Right lobe of liver (tissue), 6 donors: ENCODE results near the gene ZKSCAN7. TPM values are rescaled to one million over a fixed set of nuclear protein-coding genes. Genes with fewer than 3 reads are reported as not detected.

ENCODE experiments used
- ATAC-seq, 4 donors: fragments of 200-7000 bp; cut with Tn5 transposase; one replicate each; pipeline ENCODE4 v1.9.1; 2020; ENCODE audit warnings: mild to moderate bottlenecking in 4 of 4, moderate library complexity in 4 of 4
- DNase-seq, 3 donors: peaks; one replicate each; pipeline ENCODE4 v3.0.0-alpha.2; 2020
- H3K27ac ChIP-seq, 3 donors: fragments of 200-600 bp; one replicate each; pipeline ENCODE4 v1.8.0; 2022
- H3K27me3 ChIP-seq, 2 donors: fragments of 200-600 bp; one replicate each; pipeline ENCODE4 v1.8.0; 2022
- H3K36me3 ChIP-seq, 4 donors: fragments of 200-600 bp; sonication (generic) in 1 of 4; one replicate each; pipeline versions ENCODE4 v1.5.1 to v1.8.0; 2017 to 2022; ENCODE audit warnings: control low read depth in 1 of 4
- H3K4me1 ChIP-seq, 4 donors: fragments of 200-600 bp; sonication (generic) in 1 of 4; one replicate each; pipeline versions ENCODE4 v1.5.1 to v1.8.0; 2017 to 2022; ENCODE audit warnings: control low read depth in 1 of 4
- H3K4me3 ChIP-seq, 3 donors: fragments of 200-600 bp; one replicate each; pipeline ENCODE4 v1.8.0; 2022
- H3K9me3 ChIP-seq, 4 donors: fragments of 200-600 bp; sonication (generic) in 1 of 4; one replicate each; pipeline versions ENCODE4 v1.5.1 to v1.8.0; 2017 to 2022; ENCODE audit warnings: control low read depth in 1 of 4
- CTCF ChIP-seq, 4 donors: fragments of 200-600 bp in 3 of 4; fragments of 450-650 bp in 1 of 4; IDR thresholded peaks; one replicate each; pipeline versions ENCODE4 v1.5.1 to v1.8.0; 2016 to 2022; ENCODE audit warnings: antibody characterized with exemption in 4 of 4, mild to moderate bottlenecking in 2 of 4
- POLR2A ChIP-seq: fragments of 450-650 bp; IDR thresholded peaks from one replicate; pipeline ENCODE4 v1.6.1; 2017; ENCODE audit warnings: antibody characterized with exemption, mild to moderate bottlenecking
- WGBS: methylation state at CpG from one replicate; pipeline ENCODE4 v1.1.6; 2018; ENCODE audit warnings: low coverage, low lambda C conversion rate; ENCODE audit not compliant: insufficient coverage; ENCODE audit errors: missing lambda C conversion rate; 5-methylcytosine and 5-hydroxymethylcytosine counted together
- intact Hi-C, 2 donors: fragments of 100-400 bp; cut with DNase I; formaldehyde crosslinking; loops; one replicate each; pipeline versions ENCODE4 v1.11.2 to v1.14.1; 2022
- long read RNA-seq: library from polyadenylated mRNA; unstranded; transcript quantifications from one replicate; pipeline ENCODE4 v2.0.0, GENCODE V29; 2019
- total RNA-seq, 6 experiments: library from RNA; depleted of rRNA in 2 of 6; stranded (reverse); fragments of >200 nt in 2 of 6; fragmentation: NEBNext Ultra II Directional in 3 of 6; extraction: Animal tissue kit (Norgen Biotek cat#: 25700) in 3 of 6; gene quantifications; one replicate each; pipeline versions ENCODE4 v1.1.0 to v1.2.4, GENCODE V29; 2016 to 2023
- donor health status: DM: no; HTN: yes; CAD: no.
- donor health status: DM: no; HTN: no; CAD: no.
- donor health status: DM: no; HTN: no; CAD: no.
- donor health status: DM: no; HTN: yes; CAD: no.
- donor health status: DM: no; HTN: yes; CAD: no.

Gene ZKSCAN7
- total RNA-seq = 1 to 10 TPM; 1.2 to 2.5 (median 1.4) TPM
- long read RNA-seq, partial matches to known transcripts = 0 of 2 reads
- long read RNA-seq, other reads (novel, unspliced or antisense) = 1 of 2 reads

- H3K27me3 ChIP-seq = no peaks in the 10 kb centered on the region
- H3K27ac ChIP-seq = peak within 1 kb of the TSS in 1 of 3 donors; percentile 61
- ATAC-seq = peak; percentile 78 to 89 (median 85)
- peak within 1 kb of the TSS; percentile 57 to 82 (median 61) for H3K4me3 ChIP-seq
- peak in 2 of 4 donors; percentile 14 to 18 for TF ChIP-seq CTCF (IDR thresholded peaks at IDR 0.05)
- TF ChIP-seq POLR2A = peak; percentile 11
- 5% methylated on average over 37 of the region's 68 CpGs for WGBS
- DNase-seq = peak; percentile 48 to 68 (median 68)
- intact Hi-C loops = no loop called here
- no peaks in the 10 kb centered on the region for H3K36me3 ChIP-seq
- no peaks in the 10 kb centered on the region for H3K9me3 ChIP-seq
- no peaks in the 10 kb centered on the region for H3K4me1 ChIP-seq
These were observed at the start of gene ZKSCAN7 for GRCh38 chr3:44554626-44555592. Gene ZKSCAN7, plus strand, starts transcription at chr3:44555193. Its CDS starts 1,855 bp downstream, at chr3:44557048.

- no peak overlapping the region for H3K27ac ChIP-seq
- no peak for ATAC-seq
These were observed 48.4 kb upstream of the ZKSCAN7 start for GRCh38 chr3:44506556-44506955.

GRCh38 chr3:44506961-44507360 lies 48.0 kb upstream of the ZKSCAN7 start:
- H3K4me3 ChIP-seq = no peak overlapping the region
- ATAC-seq (no peak), DNase-seq (no peak)
- no peak for TF ChIP-seq CTCF (IDR thresholded peaks at IDR 0.05)
- no peak for TF ChIP-seq POLR2A
- no peaks in the 10 kb centered on the region for H3K27me3 ChIP-seq
- peaks cover 0 to 5% (median 2%) of the 10 kb centered on the region in 4 donors for H3K4me1 ChIP-seq
- intact Hi-C loops = no loop called here
- no peak overlapping the region for H3K27ac ChIP-seq
- peaks cover 0 to 15% (median 0%) of the 10 kb centered on the region in 4 donors for H3K9me3 ChIP-seq
- peaks cover 0 to 5% (median under 1%) of the 10 kb centered on the region in 4 donors for H3K36me3 ChIP-seq
- WGBS = 86% methylated on average over 5 of the region's 5 CpGs

More at GRCh38 chr3:44506556-44506955, 48.4 kb upstream of the ZKSCAN7 start:
- H3K36me3 ChIP-seq = peaks cover 0 to 6% (median 3%) of the 10 kb centered on the region in 4 donors
- no peak for TF ChIP-seq CTCF (IDR thresholded peaks at IDR 0.05)
- TF ChIP-seq POLR2A = no peak
- intact Hi-C loops = no loop called here
- no peak for DNase-seq
- no peak overlapping the region for H3K4me3 ChIP-seq
- H3K27me3 ChIP-seq = no peaks in the 10 kb centered on the region
- H3K4me1 ChIP-seq = peaks cover 0 to 5% (median 2%) of the 10 kb centered on the region in 4 donors
- 86% methylated on average over 3 of the region's 3 CpGs for WGBS
- peaks cover 0 to 19% (median 0%) of the 10 kb centered on the region in 4 donors for H3K9me3 ChIP-seq

GRCh38 chr3:44509393-44509921 lies 45.5 kb upstream of the ZKSCAN7 start:
- intact Hi-C loops = no loop called here
- DNase-seq (no peak), ATAC-seq (no peak)
- TF ChIP-seq POLR2A (no peak), CTCF (IDR thresholded peaks at IDR 0.05) (no peak)
- H3K9me3 ChIP-seq = peaks cover 0 to 9% (median 0%) of the 10 kb centered on the region in 4 donors
- H3K27ac ChIP-seq = peak overlapping the region in 1 of 3 donors; percentile 74
- WGBS = 31% methylated on average over 2 of the region's 2 CpGs
- no peaks in the 10 kb centered on the region for H3K36me3 ChIP-seq
- H3K4me1 ChIP-seq = peaks cover 0 to 5% (median 2%) of the 10 kb centered on the region in 4 donors
- peak overlapping the region; percentile 88 to 99 (median 97) for H3K4me3 ChIP-seq
- no peaks in the 10 kb centered on the region for H3K27me3 ChIP-seq
